Measurements from ENCODE around the gene SYT9. TPM values are rescaled to one million over a fixed set of nuclear protein-coding genes. Genes with fewer than 3 reads are reported as not detected.

SYT9 gene
- polyA plus RNA-seq, 3 donors = not detected

Small RNA genes within 50 kb of the gene (small RNA-seq; reads per million reads assigned to genes)
- gene MIR302E (ENCODE audit: insufficient read length, low read depth) = not detected

Other genes with a start within 250 kb of the SYT9 start
- gene ZNF214, start 231.6 kb upstream of the SYT9 start, polyA plus RNA-seq = not detected
- not detected for gene NLRP14, start 231.4 kb upstream of the SYT9 start, polyA plus RNA-seq
- gene RBMXL2, start 162.9 kb upstream of the SYT9 start, polyA plus RNA-seq = not detected
- gene OLFML1, start 233.6 kb downstream of the SYT9 start, polyA plus RNA-seq = under 1 TPM in 2 of 3 donors, not detected in 1; 0.11 to 0.17 TPM